Measurements from ENCODE around the gene DAB1.

Gene DAB1

DNA sequence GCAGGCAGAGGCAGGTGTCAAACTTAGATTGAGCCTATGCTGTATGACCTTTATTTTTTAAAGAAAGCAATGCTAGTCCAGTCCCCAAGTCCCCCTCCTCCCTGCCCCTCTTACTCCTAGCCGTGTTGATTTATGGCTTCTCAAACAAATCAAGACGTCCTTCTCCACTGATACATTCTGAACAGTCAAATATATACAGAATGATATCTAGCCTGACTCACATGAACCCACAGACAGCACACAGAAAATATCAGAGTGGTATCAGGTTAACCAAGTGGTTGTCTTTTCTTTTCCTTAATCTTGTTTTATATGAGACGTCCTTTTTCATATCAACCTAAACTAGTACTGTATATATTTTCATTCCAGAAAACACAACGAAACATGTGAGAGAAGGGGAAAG is 13.4 kb downstream of the DAB1 start:
- DNase-seq = no peak

DNA sequence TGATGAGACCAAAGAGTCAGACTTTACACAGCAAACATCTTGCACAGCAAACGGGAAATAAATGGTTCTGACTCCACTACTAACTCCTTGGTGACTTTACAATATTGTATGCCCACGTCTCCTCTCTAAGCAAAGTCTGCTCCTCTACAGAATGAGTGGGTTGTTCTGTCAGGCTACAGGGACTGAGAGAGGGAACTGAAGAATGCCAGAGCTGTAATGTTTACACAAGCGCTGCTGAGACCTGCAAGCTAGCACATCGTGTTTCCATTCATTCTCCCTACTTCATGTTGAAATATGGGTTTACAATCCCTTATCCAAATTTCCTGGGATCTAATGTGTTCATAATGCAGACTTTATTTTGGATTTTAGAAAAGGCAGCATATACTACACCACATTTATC is 15.9 kb downstream of the DAB1 start:
- no peak for DNase-seq

DNA sequence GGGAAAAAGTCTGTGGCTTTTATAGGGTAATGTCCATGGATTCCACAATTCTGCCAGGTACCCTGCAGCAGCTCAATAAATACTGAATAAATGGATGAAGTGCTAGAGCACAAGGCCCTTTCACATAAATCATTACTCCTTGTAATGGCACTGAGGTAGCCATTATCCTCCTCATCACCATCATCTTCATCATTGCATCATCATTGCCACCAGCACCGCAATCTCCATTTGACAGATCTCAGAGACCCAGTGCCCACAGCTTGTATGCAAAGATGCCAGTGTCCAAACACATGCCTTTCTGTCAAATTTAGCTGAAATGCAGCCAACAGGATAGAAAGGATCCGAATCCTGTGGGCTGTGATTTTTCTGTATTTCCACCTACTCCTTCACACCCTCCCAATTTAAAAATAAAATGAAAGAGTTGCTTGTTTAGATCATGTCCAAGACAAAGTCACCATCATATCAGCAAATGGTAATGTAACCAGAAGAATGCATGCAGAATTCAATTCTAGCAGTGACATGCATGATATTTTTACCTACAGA is 17.4 kb downstream of the DAB1 start:
- DNase-seq = no peak

DNA sequence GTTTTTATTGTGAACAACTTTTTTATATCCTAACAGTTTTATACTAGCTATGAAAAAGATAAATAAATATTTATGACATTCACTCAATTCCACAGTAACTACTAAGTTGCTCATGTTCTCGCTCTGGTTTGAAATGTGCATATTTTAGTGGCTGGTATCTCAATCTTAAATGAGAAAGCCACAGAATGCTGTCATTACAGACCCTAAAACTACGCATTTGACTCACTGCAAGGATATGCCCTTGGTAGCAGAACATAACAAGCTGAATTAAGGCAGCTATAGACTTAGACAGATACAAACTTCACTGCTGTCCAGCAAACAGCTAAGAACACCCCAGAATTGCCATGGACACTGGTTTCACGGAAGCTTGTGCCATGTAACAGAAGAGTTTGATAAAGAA is 19.0 kb downstream of the DAB1 start:
- DNase-seq = no peak

DNA sequence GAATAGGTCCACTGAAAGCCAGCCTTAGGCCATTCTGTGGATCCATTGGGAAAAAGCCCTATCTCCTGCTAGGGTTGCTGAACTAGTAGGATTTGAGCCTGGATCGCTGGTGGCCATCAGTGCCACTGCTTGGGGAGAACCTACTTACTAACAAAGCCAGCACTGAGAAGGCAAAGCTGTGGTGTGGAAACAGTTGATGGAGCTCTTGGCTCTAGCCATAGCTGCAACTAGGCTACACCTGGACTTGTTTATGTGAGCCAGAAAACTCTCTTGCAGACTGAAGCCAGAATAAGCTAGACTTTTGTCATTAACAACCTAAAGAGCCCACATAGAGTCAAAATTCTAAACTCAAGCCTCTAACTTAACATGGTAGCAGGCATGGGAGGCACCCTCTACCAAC is 20.7 kb downstream of the DAB1 start:
- no peak for DNase-seq

DNA sequence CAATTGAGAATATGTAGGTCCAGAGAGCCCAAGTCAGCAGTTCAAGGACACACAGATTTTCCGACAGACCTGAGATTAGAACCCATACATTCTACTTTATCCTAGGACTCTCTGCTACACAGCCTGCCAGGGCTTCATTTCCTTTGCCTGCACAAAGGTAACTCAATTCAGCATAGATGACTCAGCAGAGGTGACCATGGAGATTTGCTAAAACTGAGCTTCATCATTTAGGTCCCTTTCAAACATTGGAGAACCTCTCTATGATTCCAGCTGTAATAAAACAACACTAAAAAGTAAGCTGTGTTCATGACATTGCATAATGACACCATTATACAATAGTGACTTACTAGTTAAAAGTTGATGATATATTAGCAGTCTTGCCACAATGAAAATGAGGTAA is 22.2 kb downstream of the DAB1 start:
- no peak for DNase-seq

DNA sequence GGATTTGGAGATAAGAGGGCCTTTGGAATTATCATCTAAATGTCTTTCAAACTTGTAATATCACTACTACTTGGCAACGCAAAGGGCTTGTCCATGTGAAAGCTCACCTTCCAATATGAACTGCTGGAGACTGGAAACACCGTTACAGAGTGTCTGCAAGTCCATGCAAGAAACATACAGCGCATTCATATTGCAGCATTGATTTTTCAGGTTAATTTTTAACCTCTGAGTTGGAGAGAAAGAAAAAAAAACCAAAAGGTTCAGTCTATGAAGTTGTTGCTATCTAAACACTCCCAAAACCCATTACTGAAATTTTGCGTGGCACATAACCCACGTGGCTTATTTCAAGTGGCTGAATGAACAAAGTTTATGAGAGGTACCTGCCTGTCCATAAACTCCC is 23.8 kb downstream of the DAB1 start:
- DNase-seq = no peak

DNA sequence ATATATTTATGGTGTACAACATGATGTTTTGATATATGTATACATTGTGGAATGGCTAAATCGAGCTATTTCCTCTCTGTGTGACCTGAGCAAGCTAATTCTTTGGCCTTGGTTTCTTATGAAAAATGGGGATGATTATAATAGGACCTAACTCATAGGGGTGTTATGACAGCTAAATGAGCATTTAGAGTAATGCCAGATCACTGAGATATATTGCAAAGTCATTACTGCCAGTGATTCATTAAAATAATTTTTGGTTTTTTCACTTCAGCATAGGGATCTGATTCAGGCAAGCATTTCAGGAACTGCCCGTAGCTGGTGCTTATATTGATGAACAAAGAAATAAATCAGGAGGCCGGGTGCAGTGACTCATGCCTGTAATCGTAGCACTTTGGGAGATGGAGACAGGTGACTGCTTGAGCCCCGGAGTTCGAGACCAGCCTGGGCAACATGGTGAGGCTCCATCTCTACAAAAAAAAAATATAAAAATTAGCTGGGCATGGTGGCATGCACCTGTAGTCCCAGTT is 30.7 kb downstream of the DAB1 start:
- DNase-seq = no peak

DNA sequence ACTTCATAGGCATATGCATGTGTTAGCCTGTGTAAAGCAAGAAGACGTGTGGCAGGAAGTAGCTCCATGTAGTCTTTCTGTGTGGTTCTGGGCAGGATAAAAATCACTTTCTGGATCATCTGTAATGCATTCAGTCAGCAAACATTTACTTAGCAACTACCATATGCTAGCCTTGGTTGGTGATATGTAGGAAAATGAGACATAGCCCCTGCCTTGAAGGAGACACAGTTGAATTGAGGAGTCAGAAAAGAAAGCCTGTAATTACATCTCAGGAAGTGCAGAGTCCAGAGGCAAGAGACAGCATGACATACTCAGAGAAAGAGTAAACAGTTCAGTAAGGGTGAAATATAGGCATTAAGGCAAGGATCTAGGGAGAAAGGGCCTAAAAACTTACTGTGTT is 38.5 kb downstream of the DAB1 start:
- no peak for DNase-seq

DNA sequence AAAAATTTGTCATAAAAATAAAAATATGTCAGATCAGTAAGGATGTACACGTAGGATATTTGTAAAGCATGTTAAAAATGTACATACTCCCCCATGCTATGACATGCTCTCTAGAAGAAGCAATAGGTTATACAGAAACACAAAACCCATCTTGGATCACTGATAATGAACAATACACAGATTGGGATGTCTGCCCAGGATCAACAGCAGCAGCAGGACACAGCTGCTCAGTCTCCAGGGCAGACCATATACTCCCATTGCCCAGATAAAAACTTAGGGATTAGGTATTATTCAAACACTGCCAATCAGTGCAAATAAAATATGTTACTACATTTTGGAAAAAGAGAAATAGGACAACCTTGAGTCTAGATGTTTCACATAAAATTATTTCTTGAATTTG is 39.0 kb downstream of the DAB1 start:
- DNase-seq = no peak

DNA sequence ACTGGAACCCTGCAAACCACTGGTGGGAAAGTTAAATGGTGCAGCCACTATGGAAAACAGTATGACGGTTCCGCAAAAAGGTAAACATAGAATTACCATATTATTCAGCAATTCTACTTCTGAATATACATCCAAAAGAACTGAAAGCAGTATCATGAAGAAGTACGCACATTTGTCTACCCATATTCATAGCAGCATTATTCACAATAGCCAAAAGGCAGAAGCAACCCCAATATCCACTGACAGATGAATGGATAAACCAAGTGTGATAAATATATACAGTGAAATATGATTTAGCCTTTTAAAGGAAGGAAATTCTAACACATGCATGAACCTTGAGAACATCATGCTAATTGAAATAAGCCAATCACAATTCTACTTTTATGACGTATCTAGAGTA is 39.6 kb downstream of the DAB1 start:
- DNase-seq = no peak

DNA sequence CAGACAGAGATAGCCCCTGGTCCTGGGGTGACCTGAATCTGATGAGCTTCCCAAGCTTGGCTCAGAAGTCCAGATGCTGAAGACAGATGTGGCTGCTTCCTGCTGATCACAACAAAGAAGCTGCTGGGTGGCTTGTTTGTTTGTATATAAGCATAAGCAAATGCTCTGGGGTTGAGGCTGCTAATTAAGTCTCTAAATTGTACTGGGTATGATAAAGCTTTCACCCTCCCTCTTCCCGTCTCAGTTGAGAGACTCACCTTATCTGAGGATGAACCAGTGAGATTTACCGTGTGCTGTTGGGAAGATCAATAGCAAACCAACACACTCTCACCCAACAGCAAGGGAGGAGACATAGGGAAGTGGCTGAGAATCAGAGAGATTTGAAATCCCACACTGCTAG is 42.0 kb downstream of the DAB1 start:
- no peak for DNase-seq

DNA sequence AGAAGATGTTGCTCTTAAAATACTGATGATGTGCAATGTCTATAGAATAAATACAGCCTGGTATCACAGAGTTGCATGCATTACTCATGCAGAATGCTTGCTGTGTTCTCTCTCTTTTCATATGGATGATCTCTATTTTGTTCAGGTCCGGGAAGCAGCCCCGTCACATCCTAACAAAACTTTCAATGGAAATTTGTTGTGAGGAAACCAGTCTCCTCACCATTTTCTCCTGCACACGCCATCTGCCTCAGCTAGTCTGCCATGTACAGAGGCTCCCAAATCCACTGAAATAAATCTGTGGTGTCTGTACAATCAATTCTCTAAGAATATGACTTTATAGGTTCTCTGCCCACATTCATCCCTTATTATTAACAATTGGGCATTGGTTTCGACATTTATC is 42.4 kb downstream of the DAB1 start:
- DNase-seq = no peak

DNA sequence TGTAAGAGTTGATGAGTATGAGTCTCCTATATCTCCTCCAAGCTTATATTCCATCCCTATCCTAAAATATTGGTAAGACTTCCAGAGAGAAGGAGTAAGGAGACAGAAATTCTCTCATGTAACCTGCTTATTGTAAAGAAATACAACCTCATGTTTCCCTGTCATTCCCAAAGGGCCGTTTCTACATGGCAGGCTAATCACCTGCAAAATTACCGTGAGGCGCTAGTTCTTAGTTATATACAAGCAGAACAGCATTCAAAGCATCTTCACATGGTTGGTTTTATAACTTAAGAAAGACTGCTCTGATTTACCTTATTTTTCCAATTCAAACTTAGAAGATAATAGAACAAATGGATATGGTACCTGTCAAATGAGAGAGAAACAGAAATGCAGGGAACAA is 42.9 kb downstream of the DAB1 start:
- DNase-seq = no peak

DNA sequence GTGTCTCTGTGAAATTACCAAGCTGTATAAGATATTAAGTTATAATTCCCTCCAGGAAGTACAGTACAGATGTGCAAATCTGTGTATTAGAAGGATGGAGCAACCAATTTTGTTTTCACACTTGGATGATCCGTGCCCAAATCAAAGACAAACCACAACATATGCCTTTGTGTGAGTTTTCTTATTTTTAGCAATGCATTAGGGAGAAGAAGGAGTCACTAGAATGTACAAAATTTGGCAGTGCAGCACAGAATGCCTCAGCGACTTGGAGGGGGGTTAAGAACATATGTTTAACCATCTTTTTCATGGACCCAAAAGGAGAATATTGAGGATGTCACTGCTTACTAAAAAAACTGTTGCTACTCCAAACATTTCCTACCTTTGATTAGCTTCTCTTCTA is 45.3 kb downstream of the DAB1 start:
- no peak for DNase-seq

DNA sequence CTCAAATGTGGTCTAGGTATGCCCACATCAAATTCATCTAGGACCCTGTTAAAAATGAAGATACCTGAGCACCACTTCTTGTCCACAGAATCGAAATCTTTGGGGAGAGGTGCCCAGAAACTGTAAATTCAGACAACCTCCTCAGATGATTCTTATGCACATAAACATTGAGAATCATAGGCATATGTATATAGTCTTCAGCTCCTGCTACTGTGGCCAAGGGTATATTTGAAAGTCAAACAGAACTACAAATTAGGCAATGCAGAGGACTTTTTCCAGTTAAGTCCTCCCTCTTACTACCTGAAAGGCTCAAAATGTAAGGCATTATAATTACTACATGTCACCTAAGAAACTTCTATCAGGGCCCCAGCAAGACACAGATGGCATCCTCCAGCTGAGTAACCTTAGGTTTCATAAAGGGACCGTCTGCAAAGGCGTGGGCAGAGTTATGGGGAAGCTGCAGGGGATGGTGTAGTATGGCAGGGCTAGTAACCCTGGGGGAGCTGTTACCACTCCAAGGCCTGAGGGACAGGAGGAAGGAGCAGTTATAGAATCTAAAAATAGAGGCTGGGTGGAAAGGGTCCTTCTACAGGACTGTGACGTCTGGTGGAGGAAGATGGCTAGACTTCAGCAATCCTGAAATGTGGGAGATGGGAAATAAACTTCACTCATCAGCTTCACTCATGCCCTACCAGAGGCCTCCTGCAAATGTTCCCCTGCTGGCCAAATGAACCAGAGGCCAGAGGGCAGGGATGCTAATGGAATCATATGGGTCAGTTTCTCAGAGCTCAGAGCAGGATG is 46.3 kb downstream of the DAB1 start:
- no peak for DNase-seq

DNA sequence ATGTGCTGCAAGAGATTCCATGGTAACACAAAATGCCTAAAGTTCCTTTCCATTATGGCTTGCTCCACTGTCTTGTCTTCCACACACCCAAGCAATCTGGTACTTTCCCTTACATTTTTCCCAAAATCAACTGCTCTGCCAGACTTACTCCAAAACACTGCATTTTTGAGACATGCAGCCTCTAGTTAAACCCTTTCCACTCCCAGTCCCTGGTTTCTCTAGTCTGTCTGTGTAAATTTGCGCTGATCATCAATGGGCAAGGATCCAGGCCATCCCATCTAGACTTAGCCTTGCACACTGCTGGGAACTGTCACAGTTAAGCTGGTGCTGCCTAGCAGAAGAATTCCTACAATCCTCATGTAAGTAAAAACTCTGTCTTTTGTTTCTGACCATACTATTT is 47.8 kb downstream of the DAB1 start:
- DNase-seq = no peak

DNA sequence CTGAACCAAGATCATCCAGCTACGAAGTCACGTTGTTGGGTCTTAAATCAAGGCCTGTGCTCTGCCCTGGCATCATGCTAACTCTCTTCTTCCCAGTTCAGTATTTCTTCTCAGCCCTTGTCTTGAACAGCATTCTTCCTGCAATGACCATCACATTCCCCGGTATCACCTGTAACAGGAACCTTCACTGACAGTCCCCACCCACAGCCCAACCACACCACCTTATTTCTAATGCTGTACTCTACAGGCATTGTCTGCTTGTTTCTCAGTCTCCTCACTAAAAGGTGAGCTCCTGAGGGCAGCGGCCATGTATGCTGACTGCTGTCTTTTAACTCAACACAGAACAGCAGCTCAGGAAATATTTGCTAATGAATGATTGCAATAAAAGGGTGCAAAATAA is 54.0 kb downstream of the DAB1 start:
- no peak for DNase-seq

DNA sequence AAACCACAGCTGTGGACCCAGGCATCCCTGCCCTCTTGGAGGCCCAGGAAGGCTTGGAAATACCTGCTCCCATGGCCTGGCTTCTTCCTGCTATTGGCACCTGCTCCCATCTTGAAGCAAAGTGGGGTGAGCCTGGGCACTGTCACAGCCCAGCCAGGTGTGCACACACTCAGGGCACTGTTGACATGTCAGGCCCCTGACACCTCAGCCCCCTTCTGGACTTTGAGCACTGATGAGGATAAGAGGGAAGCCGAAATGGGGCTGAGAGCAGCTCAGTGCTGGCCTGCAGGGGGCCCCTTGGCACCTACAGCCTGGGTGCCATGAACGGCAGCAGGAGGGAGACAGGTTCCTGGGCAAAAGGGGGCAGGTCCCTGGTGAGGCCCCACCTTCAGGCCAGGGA is 55.9 kb downstream of the DAB1 start:
- DNase-seq = no peak

DNA sequence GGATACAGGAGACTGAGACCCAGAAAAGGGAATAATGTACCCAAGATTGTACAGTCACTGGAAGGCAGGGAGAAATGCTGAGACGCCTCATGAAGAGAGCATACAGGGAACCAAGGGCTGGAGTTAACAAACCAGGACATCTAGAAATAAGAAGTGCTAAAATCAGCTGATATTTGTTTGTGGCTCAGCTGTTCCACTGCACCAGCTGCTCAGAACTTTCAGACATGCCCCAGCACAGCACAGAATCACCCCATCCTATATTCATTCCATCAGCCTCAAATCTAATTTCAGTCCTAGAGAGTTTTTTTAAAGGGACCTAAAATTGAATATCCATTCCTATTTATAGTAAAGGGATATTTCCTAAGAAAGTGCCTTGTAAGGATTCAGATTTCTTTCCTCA is 60.2 kb downstream of the DAB1 start:
- DNase-seq = no peak

DNA sequence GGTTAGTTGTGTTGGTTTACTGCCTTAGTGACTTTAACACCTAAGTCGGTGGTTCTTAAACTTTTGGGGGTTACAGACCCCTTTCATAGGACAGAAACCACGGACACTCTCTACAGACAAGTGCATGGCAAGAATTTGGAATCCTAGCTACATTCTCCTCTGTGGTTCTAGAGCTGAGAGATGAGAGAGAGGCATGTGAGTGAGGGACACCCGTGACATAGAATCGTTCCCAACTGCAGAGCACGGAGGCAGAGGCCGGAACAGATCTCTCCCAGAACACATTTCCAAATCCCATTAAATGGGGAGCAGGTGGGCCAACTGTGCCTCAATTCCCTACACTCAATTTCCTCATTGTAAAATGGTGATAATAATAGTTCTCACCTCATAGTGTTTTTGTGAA is 60.7 kb downstream of the DAB1 start:
- no peak for DNase-seq

DNA sequence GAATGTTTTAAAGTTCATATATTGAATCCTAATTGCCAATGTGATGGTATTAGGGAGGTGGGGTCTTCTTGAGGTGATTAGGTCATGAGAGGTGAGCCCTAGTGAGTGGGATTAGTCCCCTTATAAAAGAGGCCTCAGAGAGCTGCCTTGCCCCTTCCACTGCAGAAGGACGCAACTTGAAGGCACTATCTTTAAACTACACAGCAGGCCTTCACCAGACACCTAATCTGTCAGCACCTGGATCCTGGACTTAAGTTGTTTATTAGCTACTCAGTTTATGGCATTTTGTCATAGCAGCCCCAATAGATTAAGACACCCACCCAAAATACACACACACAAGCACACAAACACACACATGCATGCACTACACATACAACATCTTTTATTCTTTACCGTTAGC is 61.4 kb downstream of the DAB1 start:
- no peak for DNase-seq

DNA sequence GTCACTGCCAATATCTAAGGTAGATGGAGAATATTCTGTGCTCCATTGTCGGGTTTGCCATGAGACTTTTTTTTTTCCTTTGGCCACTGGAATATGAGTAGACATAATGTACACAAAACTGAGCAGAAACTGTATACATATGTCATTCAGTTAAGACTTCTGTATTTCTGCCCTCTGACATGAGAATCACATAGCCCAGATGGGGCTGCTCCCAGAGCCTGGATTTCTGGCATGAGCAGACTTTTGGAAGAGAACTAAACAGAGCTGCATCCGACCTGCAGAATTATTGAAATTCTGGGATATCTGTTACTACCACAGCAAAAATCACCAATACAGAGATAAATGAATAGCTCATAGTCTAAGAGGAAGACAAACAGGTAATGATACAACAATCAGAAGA is 62.3 kb downstream of the DAB1 start:
- no peak for DNase-seq

DNA sequence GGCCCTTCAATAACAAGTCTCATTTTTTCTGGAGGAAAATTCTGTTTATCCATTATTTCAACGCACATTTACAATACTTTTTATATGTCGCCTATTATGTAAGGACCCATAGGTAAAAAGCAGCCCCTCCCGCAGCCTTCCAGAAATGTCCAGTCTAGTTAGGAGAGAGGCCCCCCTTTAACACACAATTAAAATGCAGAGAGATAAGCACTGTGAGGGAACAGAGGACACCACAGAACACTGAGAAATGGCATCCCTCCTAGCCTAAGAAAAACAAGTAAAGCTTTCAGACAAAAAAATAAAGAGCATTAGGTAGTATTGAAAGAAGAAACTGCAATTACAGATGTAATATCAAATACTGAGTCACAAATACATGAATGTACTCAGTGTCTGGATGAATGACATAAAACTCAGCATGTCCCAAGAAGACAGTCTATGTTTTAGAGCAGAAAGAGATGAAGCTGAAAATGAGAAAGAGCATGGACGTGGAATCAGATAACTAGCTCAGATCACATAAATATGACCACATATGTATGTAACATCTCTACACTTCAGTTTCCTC is 62.9 kb downstream of the DAB1 start:
- DNase-seq = no peak

DNA sequence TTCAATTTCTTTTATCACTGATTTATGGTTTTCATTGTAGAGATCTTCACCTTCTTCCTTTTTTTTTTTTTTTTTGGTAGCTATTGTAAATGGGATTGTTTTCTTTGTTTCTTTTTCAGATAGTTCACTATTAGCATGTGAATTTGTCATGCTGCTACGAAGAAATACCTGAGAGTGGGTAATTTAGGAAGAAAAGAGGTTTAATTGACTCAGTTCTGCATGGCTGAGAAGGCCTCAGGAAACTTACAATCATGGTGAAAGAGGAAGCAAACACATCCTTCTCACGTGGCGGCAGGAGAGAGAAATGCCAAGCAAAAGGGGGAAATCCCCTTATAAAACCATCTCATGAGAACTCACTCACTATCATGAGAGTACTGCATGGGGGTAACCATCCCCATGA is 66.4 kb downstream of the DAB1 start:
- no peak for DNase-seq

All from activated T-cell treated with anti-CD3 and anti-CD28 coated beads, Interleukin-2, amount 50 U/mL, for 48 hours (primary cell).